Stimulated activated CD4-positive, alpha-beta T cell treated with anti-CD3 and anti-CD28 coated beads, Interleukin-15, amount 100 ng/mL, for 1 hour (primary cell): ENCODE results near the gene PRKX.
"Not testable (repeated sequence)": the region's sequence is repeated elsewhere in the genome, so short reads cannot be mapped to it uniquely, and the experiment has no call there.

Source experiments
- DNase-seq, 2 donors: peaks; one replicate each; pipeline ENCODE4 v3.0.0-alpha.2; 2020; ENCODE audit warnings: low read depth in 1 of 2, low spot score in 1 of 2

The PRKX gene

GRCh38 chrX:3663576-3664250, 49.7 kb downstream of the PRKX start:
- not testable (repeated sequence) for DNase-seq

GRCh38 chrX:3659761-3660160, 53.7 kb downstream of the PRKX start:
- no peak for DNase-seq

GRCh38 chrX:3655181-3655580, 58.3 kb downstream of the PRKX start:
- DNase-seq: no peak

- DNase-seq: no peak
Measured at GRCh38 chrX:3653111-3653510, 60.3 kb downstream of the PRKX start.

- DNase-seq: no peak
Measured at GRCh38 chrX:3651277-3651676, 62.2 kb downstream of the PRKX start.

- no peak for DNase-seq
Measured at GRCh38 chrX:3648084-3648483, 65.4 kb downstream of the PRKX start.

- not testable (repeated sequence) for DNase-seq
Measured at GRCh38 chrX:3639858-3640631, 73.4 kb downstream of the PRKX start.

- DNase-seq: no peak
Measured at GRCh38 chrX:3639236-3639635, 74.2 kb downstream of the PRKX start.

- DNase-seq: no peak
Measured at GRCh38 chrX:3638280-3638873, 75.1 kb downstream of the PRKX start.

- DNase-seq: no peak
Measured at GRCh38 chrX:3636803-3637202, 76.6 kb downstream of the PRKX start.

GRCh38 chrX:3631196-3631595, 82.3 kb downstream of the PRKX start:
- no peak for DNase-seq

- DNase-seq: no peak
Measured at GRCh38 chrX:3627594-3627993, 85.9 kb downstream of the PRKX start.

GRCh38 chrX:3621414-3621813, 92.0 kb downstream of the PRKX start:
- DNase-seq: no peak

- not testable (repeated sequence) for DNase-seq
Measured at GRCh38 chrX:3611744-3612143, 101.7 kb downstream of the PRKX start.

GRCh38 chrX:3609810-3610209, 103.6 kb downstream of the PRKX start:
- no peak for DNase-seq

- no peak for DNase-seq
Measured at GRCh38 chrX:3603026-3603661, 110.3 kb downstream of the PRKX start.

- DNase-seq: no peak
Measured at GRCh38 chrX:3599802-3600430, 113.5 kb downstream of the PRKX start.

- no peak for DNase-seq
Measured at GRCh38 chrX:3598709-3599108, 114.7 kb downstream of the PRKX start.

- no peak for DNase-seq
Measured at GRCh38 chrX:3598046-3598605, 115.3 kb downstream of the PRKX start.

GRCh38 chrX:3592184-3592583, 121.3 kb downstream of the PRKX start:
- no peak for DNase-seq

- DNase-seq: no peak
Measured at GRCh38 chrX:3589474-3589873, 124.0 kb downstream of the PRKX start.
